ENCODE data around the gene MICAL3.

MICAL3 gene

GRCh38 chr22:17777005-17777716 lies 247.2 kb downstream of the MICAL3 start:
- no peak overlapping the region for H3K4me3 ChIP-seq (ENCODE audit: low read length)
- no peak for DNase-seq (ENCODE audit: low read depth)
- TF ChIP-seq CTCF (conservative IDR thresholded peaks at IDR 0.05; ENCODE audit: low read length) = no peak

- no peak for DNase-seq (ENCODE audit: low read depth)
- TF ChIP-seq CTCF (conservative IDR thresholded peaks at IDR 0.05; ENCODE audit: low read length) = no peak
- no peak overlapping the region for H3K4me3 ChIP-seq (ENCODE audit: low read length)
These were observed 248.4 kb downstream of the MICAL3 start for GRCh38 chr22:17775781-17776465.

GRCh38 chr22:17774926-17775685 lies 249.3 kb downstream of the MICAL3 start:
- no peak overlapping the region for H3K4me3 ChIP-seq (ENCODE audit: low read length)
- TF ChIP-seq CTCF (conservative IDR thresholded peaks at IDR 0.05; ENCODE audit: low read length) = no peak
- DNase-seq (ENCODE audit: low read depth) = no peak

- no peak for TF ChIP-seq CTCF (conservative IDR thresholded peaks at IDR 0.05; ENCODE audit: low read length)
- peak within 1 kb of the TSS; percentile 68 for H3K4me3 ChIP-seq (ENCODE audit: low read length)
- no peak for DNase-seq (ENCODE audit: low read depth)
These were observed 250.0 kb downstream of the MICAL3 start, which contains the start of gene BID for GRCh38 chr22:17774206-17774925. Gene BID, minus strand, starts transcription at chr22:17774469. Its CDS starts 24,353 bp downstream, at chr22:17750116.

- peak overlapping the region; percentile 68 for H3K4me3 ChIP-seq (ENCODE audit: low read length)
- no peak for DNase-seq (ENCODE audit: low read depth)
- TF ChIP-seq CTCF (conservative IDR thresholded peaks at IDR 0.05; ENCODE audit: low read length) = no peak
These were observed 250.7 kb downstream of the MICAL3 start for GRCh38 chr22:17773606-17774205.

- no peak for TF ChIP-seq CTCF (conservative IDR thresholded peaks at IDR 0.05; ENCODE audit: low read length)
- H3K4me3 ChIP-seq (ENCODE audit: low read length) = peak overlapping the region; percentile 68
- DNase-seq (ENCODE audit: low read depth) = peak; percentile 45
These were observed 251.3 kb downstream of the MICAL3 start for GRCh38 chr22:17772958-17773605.
